ENCODE measurements around the gene NACAD.

DNA sequence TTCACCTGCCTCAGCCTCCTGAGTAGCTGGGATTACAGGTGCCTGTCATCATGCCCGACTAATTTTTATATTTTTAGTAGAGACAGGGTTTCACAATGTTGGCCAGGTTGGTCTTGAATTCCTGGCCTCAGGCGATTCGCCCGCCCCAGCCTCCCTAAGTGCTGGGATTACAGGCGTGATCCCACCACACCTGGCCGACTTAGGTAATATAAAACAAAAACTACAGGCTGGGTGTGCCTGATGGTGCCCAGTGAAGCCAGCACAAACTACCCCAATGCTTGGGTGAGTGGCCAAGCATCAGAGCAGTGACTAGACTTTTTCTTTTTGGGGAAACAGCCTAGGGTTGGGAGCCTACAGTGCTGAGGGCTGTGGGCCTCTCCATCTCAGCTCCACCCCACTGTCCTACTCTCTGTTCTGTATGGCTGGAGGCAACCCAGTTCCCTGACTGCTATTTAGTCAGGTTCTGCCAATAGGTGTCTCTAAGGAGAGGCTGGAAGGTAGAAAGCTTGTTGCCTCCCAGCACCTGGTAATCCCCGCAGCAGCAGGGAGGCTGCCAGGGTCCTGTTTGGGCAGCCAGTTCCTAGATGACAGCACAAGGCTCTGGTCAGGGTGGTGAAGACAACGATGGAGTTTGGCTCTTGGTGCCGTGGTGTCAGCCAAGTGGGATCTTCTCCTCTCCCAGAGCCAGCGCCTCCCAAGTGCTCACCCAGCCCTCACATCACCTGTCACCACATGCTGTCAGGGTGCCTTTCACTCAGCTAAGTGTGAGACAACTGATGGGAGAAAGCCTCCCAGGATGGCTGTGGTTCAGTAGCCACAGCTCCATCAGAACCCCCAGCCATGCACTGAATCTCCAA lies 10.4 kb upstream of the NACAD start:
- TF ChIP-seq EZH2 (IDR thresholded peaks at IDR 0.05; ENCODE audit: insufficient read depth, poor library complexity, severe bottlenecking) (no peak), EZH2phosphoT487 (IDR thresholded peaks at IDR 0.05; ENCODE audit: insufficient read depth, low read depth) (no peak)

Data from GM23248 (cell line).